Neutrophil (primary cell): ENCODE results near the gene FAM156A.
"Not testable (repeated sequence)": the region's sequence is repeated elsewhere in the genome, so short reads cannot be mapped to it uniquely, and the experiment has no call there.

Experiments
- H3K27ac ChIP-seq: fragments of 200-600 bp; sonication (generic); 2 replicates; pipeline ENCODE4 v1.5.1; 2016; ENCODE audit warnings: mild to moderate bottlenecking, moderate library complexity
- H3K27me3 ChIP-seq: fragments of 200-600 bp; sonication (generic); 2 replicates; pipeline ENCODE4 v1.6.0; 2016; ENCODE audit warnings: mild to moderate bottlenecking
- H3K36me3 ChIP-seq: fragments of 200-600 bp; sonication (generic); 2 replicates; pipeline ENCODE4 v1.5.1; 2017
- H3K4me1 ChIP-seq, 2 experiments: fragments of 200-600 bp in 1 of 2; sonication (generic) in 1 of 2; 1 replicate in 1 of 2; 2 replicates in 1 of 2; pipeline versions ENCODE4 v1.5.1 to v1.6.1; 2013 to 2016; ENCODE audit warnings: low read depth in 1 of 2, low read length in 1 of 2, mild to moderate bottlenecking in 1 of 2, moderate library complexity in 1 of 2; ENCODE audit not compliant: control insufficient read depth in 1 of 2, insufficient read depth in 1 of 2
- H3K4me3 ChIP-seq, 2 experiments: fragments of 200-600 bp in 1 of 2; sonication (generic) in 1 of 2; 1 replicate in 1 of 2; 2 replicates in 1 of 2; pipeline ENCODE4 v1.5.1; 2013 to 2016; ENCODE audit warnings: low read depth in 1 of 2, low read length in 1 of 2, mild to moderate bottlenecking in 1 of 2, moderate library complexity in 1 of 2
- H3K9me3 ChIP-seq: fragments of 200-600 bp; sonication (generic); 2 replicates; pipeline ENCODE4 v1.5.1; 2016

FAM156A gene

GRCh38 chrX:52966993-52967738 lies 8.8 kb upstream of the FAM156A start:
- H3K36me3 ChIP-seq, H3K4me1 ChIP-seq, H3K27me3 ChIP-seq, H3K27ac ChIP-seq, H3K9me3 ChIP-seq, H3K4me3 ChIP-seq: not testable (repeated sequence)

- not testable (repeated sequence) for H3K9me3 ChIP-seq, H3K4me3 ChIP-seq, H3K36me3 ChIP-seq, H3K4me1 ChIP-seq, H3K27me3 ChIP-seq, H3K27ac ChIP-seq
Observed at GRCh38 chrX:52958961-52959360, 643 bp upstream of the FAM156A start.

GRCh38 chrX:52949884-52950283 lies 8.4 kb downstream of the FAM156A start:
- not testable (repeated sequence) for H3K4me1 ChIP-seq, H3K27me3 ChIP-seq, H3K36me3 ChIP-seq, H3K9me3 ChIP-seq, H3K27ac ChIP-seq, H3K4me3 ChIP-seq

GRCh38 chrX:52949325-52949724 lies 9.0 kb downstream of the FAM156A start:
- not testable (repeated sequence) for H3K36me3 ChIP-seq, H3K4me1 ChIP-seq, H3K9me3 ChIP-seq, H3K27me3 ChIP-seq, H3K27ac ChIP-seq, H3K4me3 ChIP-seq

- not testable (repeated sequence) for H3K27me3 ChIP-seq, H3K27ac ChIP-seq, H3K9me3 ChIP-seq, H3K4me1 ChIP-seq, H3K36me3 ChIP-seq, H3K4me3 ChIP-seq
Observed at GRCh38 chrX:52948265-52948664, 10.1 kb downstream of the FAM156A start.

- not testable (repeated sequence) for H3K9me3 ChIP-seq, H3K4me1 ChIP-seq, H3K4me3 ChIP-seq, H3K27me3 ChIP-seq, H3K36me3 ChIP-seq, H3K27ac ChIP-seq
Observed at GRCh38 chrX:52947501-52947900, 10.8 kb downstream of the FAM156A start.

- not testable (repeated sequence) for H3K4me3 ChIP-seq, H3K27ac ChIP-seq, H3K9me3 ChIP-seq, H3K4me1 ChIP-seq, H3K36me3 ChIP-seq, H3K27me3 ChIP-seq
Observed at GRCh38 chrX:52945838-52946494, 12.4 kb downstream of the FAM156A start.

GRCh38 chrX:52941728-52942127 lies 16.6 kb downstream of the FAM156A start:
- H3K4me1 ChIP-seq, H3K27me3 ChIP-seq, H3K4me3 ChIP-seq, H3K9me3 ChIP-seq, H3K36me3 ChIP-seq, H3K27ac ChIP-seq: not testable (repeated sequence)

GRCh38 chrX:52940704-52941103 lies 17.6 kb downstream of the FAM156A start:
- not testable (repeated sequence) for H3K9me3 ChIP-seq, H3K4me3 ChIP-seq, H3K27ac ChIP-seq, H3K27me3 ChIP-seq, H3K4me1 ChIP-seq, H3K36me3 ChIP-seq

GRCh38 chrX:52935470-52935784 lies 22.9 kb downstream of the FAM156A start:
- H3K9me3 ChIP-seq, H3K36me3 ChIP-seq, H3K27me3 ChIP-seq: not testable (repeated sequence)
- H3K27ac ChIP-seq = peak overlapping the region; percentile 96
- H3K4me1 ChIP-seq = peaks cover 9 to 17% of the 10 kb centered on the region in 2 experiments
- H3K4me3 ChIP-seq = peak overlapping the region; percentile 64 to 92
